A673 (cell line): ENCODE results near the gene FAM163B.

Source experiments
- CTCF ChIP-seq: fragments of 300-800, 200-600 bp; sonication (generic); conservative IDR thresholded peaks from 2 replicates; pipeline ENCODE4 v1.5.1; 2017; ENCODE audit warnings: low read depth, mild to moderate bottlenecking, antibody characterized with exemption, low read length, moderate library complexity, mixed read lengths
- EZH2 ChIP-seq: fragments of 200-600 bp; sonication (generic); IDR thresholded peaks from 2 replicates; pipeline ENCODE4 v1.6.1; 2017; ENCODE audit warnings: borderline replicate concordance, low read depth, mild to moderate bottlenecking, mixed read lengths, antibody characterized with exemption, low read length; ENCODE audit not compliant: poor library complexity, severe bottlenecking

DNA sequence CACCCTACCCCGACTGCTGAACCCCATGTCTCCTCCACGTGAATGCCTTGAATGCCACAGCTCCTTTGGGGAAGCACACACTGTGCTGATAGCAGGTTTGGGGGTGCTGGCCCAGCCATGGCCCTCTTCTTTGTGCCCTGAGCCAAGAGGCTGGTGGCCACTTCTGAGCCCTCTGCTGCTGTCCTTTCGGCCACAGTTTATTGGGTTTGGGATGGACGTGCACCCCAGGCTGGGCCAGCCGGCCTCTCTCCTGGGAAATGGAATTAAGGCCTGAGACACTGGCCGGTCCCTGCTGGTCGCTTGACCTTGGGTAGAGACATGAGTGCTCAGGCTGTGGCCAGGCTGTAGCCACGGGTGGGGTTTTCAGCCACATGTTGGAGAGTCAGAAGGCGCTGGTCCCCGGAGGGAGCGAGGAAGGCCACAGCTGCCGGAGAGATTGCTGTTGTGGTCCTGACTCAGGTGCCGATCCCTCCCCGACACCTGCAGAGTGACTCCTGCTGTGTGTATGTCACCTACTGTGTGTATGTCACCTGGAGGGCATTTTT lies 26.6 kb downstream of the FAM163B start:
- TF ChIP-seq EZH2 (no peak), CTCF (no peak)
